HL-60 (cell line): ENCODE measurements around the gene SUPT20HL1.

ENCODE experiments used
- CTCF ChIP-seq: IDR thresholded peaks from one replicate; pipeline ENCODE4 v1.5.1; 2011; ENCODE audit warnings: low read length, control low read depth, inconsistent platforms; ENCODE audit not compliant: insufficient read depth
- GABPA ChIP-seq: IDR thresholded peaks from 2 replicates; pipeline ENCODE4 v1.6.1; 2012; ENCODE audit warnings: low read depth
- POLR2AphosphoS5 ChIP-seq: IDR thresholded peaks from 2 replicates; pipeline ENCODE4 v1.6.1; 2012; ENCODE audit warnings: low read depth
- SPI1 ChIP-seq: IDR thresholded peaks from 2 replicates; pipeline ENCODE4 v1.6.1; 2012; ENCODE audit warnings: low read depth, mild to moderate bottlenecking, borderline replicate concordance

- TF ChIP-seq POLR2AphosphoS5 (no peak), CTCF (no peak), SPI1 (no peak), GABPA (no peak)
Observed at GRCh38 chrX:24398766-24399165, 38.3 kb downstream of the SUPT20HL1 start.
